Type B pancreatic cell (in vitro differentiated cells): ENCODE results near the gene PTH1R. TPM values are rescaled to one million over a fixed set of nuclear protein-coding genes. Genes with fewer than 3 reads are reported as not detected.
A peak's percentile ranks its signal among the peaks of the same experiment; 100 is the strongest.

Source experiments
- DNase-seq: peaks from one replicate; pipeline ENCODE4 v3.0.0; 2021; ENCODE audit warnings: mixed read lengths; ENCODE audit not compliant: unreplicated experiment; ENCODE audit errors: extremely low spot score
- H3K27ac Mint-ChIP-seq: 2 replicates; pipeline ENCODE4 v1.8.0; 2021; ENCODE audit warnings: mild to moderate bottlenecking, mixed read lengths
- H3K27me3 Mint-ChIP-seq: 2 replicates; pipeline ENCODE4 v1.8.0; 2021; ENCODE audit warnings: mixed read lengths
- H3K36me3 Mint-ChIP-seq: 2 replicates; pipeline ENCODE4 v1.8.0; 2021; ENCODE audit warnings: mixed read lengths
- H3K4me1 Mint-ChIP-seq: one replicate; pipeline ENCODE4 v1.8.0; 2021; ENCODE audit warnings: mixed read lengths; ENCODE audit not compliant: unreplicated experiment
- H3K4me3 Mint-ChIP-seq: 2 replicates; pipeline ENCODE4 v1.8.0; 2021; ENCODE audit warnings: mild to moderate bottlenecking, mixed read lengths
- H3K9me3 Mint-ChIP-seq: 2 replicates; pipeline ENCODE4 v1.8.0; 2021; ENCODE audit warnings: mixed read lengths
- total RNA-seq: library from RNA; stranded (reverse); gene quantifications from 2 replicates; pipeline ENCODE4 v1.2.1, GENCODE V29; 2021; ENCODE audit warnings: low replicate concordance
- TF ChIP-seq, protein P1 (sequence below): fragments of 200-600 bp; sonication (generic); conservative IDR thresholded peaks from 2 replicates; pipeline ENCODE4 v1.5.0; 2021; ENCODE audit warnings: antibody characterized with exemption, mild to moderate bottlenecking

The PTH1R gene
- total RNA-seq, 1 donor from 2014 or later: 63.0 TPM

DNA sequence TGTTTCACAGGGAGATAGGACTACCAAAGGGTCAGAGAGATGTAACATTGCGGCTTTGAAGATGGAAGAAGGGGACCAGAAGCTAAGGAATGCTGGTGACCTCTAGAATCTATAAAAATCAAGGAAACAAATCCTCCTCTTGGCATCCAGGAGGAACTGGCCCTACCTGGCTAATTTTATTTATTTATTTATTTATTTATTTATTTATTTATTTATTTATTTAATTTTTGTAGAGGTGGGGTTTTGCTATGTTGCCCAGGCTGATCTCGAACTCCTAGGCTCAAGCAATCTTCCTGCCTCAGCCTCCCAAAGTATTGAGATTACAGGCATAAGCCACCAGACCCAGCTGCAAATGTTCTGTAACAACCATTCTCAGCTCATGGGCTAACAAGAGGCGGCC lies 34.0 kb upstream of the PTH1R start:
- Mint-ChIP-seq H3K9me3 (peaks cover 13% of the 10 kb centered on the region), H3K4me3 (no peak overlapping the region), H3K27ac (no peak overlapping the region), H3K4me1 (peaks cover 10% of the 10 kb centered on the region), H3K27me3 (peaks cover 4% of the 10 kb centered on the region), H3K36me3 (peaks cover 4% of the 10 kb centered on the region)
- TF ChIP-seq, protein P1, sequence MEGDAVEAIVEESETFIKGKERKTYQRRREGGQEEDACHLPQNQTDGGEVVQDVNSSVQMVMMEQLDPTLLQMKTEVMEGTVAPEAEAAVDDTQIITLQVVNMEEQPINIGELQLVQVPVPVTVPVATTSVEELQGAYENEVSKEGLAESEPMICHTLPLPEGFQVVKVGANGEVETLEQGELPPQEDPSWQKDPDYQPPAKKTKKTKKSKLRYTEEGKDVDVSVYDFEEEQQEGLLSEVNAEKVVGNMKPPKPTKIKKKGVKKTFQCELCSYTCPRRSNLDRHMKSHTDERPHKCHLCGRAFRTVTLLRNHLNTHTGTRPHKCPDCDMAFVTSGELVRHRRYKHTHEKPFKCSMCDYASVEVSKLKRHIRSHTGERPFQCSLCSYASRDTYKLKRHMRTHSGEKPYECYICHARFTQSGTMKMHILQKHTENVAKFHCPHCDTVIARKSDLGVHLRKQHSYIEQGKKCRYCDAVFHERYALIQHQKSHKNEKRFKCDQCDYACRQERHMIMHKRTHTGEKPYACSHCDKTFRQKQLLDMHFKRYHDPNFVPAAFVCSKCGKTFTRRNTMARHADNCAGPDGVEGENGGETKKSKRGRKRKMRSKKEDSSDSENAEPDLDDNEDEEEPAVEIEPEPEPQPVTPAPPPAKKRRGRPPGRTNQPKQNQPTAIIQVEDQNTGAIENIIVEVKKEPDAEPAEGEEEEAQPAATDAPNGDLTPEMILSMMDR: no peak
- DNase-seq: no peak

GRCh38 chr3:46844397-46844796 lies 33.1 kb upstream of the PTH1R start:
- no peak overlapping the region for H3K27ac Mint-ChIP-seq
- peaks cover 4% of the 10 kb centered on the region for H3K27me3 Mint-ChIP-seq
- peaks cover 4% of the 10 kb centered on the region for H3K36me3 Mint-ChIP-seq
- H3K4me3 Mint-ChIP-seq: peak overlapping the region; percentile 31
- TF ChIP-seq, protein P1: no peak
- peaks cover 17% of the 10 kb centered on the region for H3K4me1 Mint-ChIP-seq
- H3K9me3 Mint-ChIP-seq: peaks cover 12% of the 10 kb centered on the region
- no peak for DNase-seq

- Mint-ChIP-seq H3K4me3 (peak overlapping the region; percentile 84), H3K9me3 (peaks cover 12% of the 10 kb centered on the region), H3K27me3 (peaks cover 4% of the 10 kb centered on the region), H3K36me3 (peaks cover 4% of the 10 kb centered on the region), H3K27ac (peak overlapping the region; percentile 76), H3K4me1 (peaks cover 19% of the 10 kb centered on the region)
- TF ChIP-seq, protein P1: no peak
- no peak for DNase-seq
These were observed 32.6 kb upstream of the PTH1R start for GRCh38 chr3:46844881-46845312.

- Mint-ChIP-seq H3K4me3 (peak overlapping the region; percentile 84), H3K36me3 (peaks cover 4% of the 10 kb centered on the region), H3K27me3 (peaks cover 4% of the 10 kb centered on the region), H3K4me1 (peaks cover 19% of the 10 kb centered on the region), H3K9me3 (peaks cover 12% of the 10 kb centered on the region), H3K27ac (peak overlapping the region; percentile 76)
- no peak for DNase-seq
- TF ChIP-seq, protein P1: no peak
These were observed 32.1 kb upstream of the PTH1R start for GRCh38 chr3:46845397-46845859.

DNA sequence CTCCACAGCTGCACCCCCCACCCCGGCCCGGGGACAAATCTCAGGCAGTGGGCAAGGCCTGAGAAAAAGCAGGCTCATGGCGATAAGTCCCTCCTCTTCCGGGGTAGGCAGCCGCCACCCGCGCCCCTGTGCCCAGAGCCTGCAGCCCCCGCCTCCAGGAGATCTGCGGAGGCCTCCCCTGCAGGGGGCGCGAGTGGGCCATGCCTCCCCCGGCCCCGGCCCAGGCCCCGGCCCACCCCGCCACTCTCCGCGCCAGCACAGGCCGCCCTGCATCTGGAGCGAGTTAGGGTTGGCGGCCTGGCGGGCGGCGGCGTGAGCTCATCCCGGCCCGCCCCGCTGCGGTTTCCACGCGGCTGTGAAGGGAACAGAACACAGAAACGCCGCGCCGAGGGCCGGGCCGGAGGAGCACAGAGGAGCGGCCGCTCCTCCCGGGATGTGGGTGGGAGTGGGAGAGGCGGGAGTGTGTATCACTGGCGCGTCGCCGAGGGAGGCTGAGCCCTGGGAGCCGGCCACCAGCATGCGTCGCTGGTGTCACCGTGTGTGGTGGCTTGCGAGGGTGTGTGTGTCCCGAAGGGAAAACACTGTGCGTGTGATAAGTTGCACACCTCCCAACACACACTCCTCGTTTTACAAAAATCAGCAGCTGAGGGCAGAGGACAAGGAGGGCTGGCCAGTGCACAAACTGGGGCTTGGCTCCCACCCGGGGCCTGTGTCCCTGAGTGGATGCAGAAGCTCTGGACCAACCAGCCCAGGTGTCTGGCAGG lies 31.5 kb upstream of the PTH1R start:
- Mint-ChIP-seq H3K27ac (no peak overlapping the region), H3K4me1 (peaks cover 19% of the 10 kb centered on the region), H3K27me3 (peaks cover 4% of the 10 kb centered on the region), H3K36me3 (peaks cover 4% of the 10 kb centered on the region), H3K9me3 (peaks cover 12% of the 10 kb centered on the region), H3K4me3 (peak overlapping the region; percentile 61)
- peak; percentile 92 for DNase-seq
- TF ChIP-seq, protein P1: peak; percentile 70
